ENCODE results near the gene ABCC8. TPM values are rescaled to one million over a fixed set of nuclear protein-coding genes. Genes with fewer than 3 reads are reported as not detected.

ABCC8 gene
- polyA plus RNA-seq, 1 of the 3 experiments (the other 2 are of a cell fraction) = 1.1 TPM

DNA sequence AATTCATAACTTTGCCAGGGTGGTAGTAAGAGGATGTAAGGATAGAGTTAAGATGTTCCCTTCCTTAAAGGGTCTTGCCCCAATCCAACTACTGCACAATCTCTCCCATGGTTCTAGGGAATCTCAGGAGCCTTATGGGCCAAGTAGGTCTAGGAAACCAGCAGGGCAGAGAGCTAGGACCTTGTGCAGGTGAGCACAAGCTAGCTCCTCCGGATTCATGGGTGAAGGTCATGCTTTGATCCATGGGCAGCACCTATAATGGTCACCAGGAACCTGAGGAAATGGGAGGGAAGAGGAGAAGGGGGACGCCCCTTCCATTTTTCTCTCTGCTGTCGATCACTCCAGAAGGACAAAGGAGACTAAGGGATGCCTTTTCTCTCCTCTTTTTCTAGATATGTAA, 105.0 kb downstream of the ABCC8 start:
- WGBS (ENCODE audit: low lambda C conversion rate) = 42% methylated on average over 3 of the region's 3 CpGs
- Histone ChIP-seq H3K36me3 (replicated peaks in 1 of 2; ENCODE audit: control insufficient read depth in 1 of 2, insufficient read depth in 2 of 2, low read length in 1 of 2) (peaks cover 20 to 30% of the 10 kb centered on the region in 2 experiments), H3K9me3 (peaks cover 11% of the 10 kb centered on the region), H3K79me2 (ENCODE audit: insufficient read depth) (no peaks in the 10 kb centered on the region), H2AFZ (ENCODE audit: low read depth) (no peak overlapping the region), H3F3A (replicated peaks; ENCODE audit: insufficient read depth) (no peaks in the 10 kb centered on the region), H3K4me1 (ENCODE audit: control insufficient read depth in 1 of 2, insufficient read depth in 2 of 2, low read depth in 1 of 2, low read length in 1 of 2) (no peaks in the 10 kb centered on the region), H4K20me1 (ENCODE audit: insufficient read depth) (no peaks in the 10 kb centered on the region), H3K4me3 (ENCODE audit: low read depth in 2 of 2, low read length in 1 of 2) (no peak overlapping the region), H3K4me2 (no peak overlapping the region), H3K9me2 (no peaks in the 10 kb centered on the region), H3K27ac (ENCODE audit: low read depth in 2 of 2, low read length in 1 of 2) (no peak overlapping the region), H3K27me3 (ENCODE audit: insufficient read depth) (no peaks in the 10 kb centered on the region), H3K9ac (no peak overlapping the region)
- TF ChIP-seq, protein P1, sequence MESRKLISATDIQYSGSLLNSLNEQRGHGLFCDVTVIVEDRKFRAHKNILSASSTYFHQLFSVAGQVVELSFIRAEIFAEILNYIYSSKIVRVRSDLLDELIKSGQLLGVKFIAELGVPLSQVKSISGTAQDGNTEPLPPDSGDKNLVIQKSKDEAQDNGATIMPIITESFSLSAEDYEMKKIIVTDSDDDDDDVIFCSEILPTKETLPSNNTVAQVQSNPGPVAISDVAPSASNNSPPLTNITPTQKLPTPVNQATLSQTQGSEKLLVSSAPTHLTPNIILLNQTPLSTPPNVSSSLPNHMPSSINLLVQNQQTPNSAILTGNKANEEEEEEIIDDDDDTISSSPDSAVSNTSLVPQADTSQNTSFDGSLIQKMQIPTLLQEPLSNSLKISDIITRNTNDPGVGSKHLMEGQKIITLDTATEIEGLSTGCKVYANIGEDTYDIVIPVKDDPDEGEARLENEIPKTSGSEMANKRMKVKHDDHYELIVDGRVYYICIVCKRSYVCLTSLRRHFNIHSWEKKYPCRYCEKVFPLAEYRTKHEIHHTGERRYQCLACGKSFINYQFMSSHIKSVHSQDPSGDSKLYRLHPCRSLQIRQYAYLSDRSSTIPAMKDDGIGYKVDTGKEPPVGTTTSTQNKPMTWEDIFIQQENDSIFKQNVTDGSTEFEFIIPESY (IDR thresholded peaks at IDR 0.05; ENCODE audit: borderline replicate concordance, low read depth) = no peak
- no peak for TF ChIP-seq EP300 (IDR thresholded peaks at IDR 0.05; ENCODE audit: borderline replicate concordance in 1 of 2, low read depth in 1 of 2, low read length in 1 of 2)
- TF ChIP-seq, protein P2, sequence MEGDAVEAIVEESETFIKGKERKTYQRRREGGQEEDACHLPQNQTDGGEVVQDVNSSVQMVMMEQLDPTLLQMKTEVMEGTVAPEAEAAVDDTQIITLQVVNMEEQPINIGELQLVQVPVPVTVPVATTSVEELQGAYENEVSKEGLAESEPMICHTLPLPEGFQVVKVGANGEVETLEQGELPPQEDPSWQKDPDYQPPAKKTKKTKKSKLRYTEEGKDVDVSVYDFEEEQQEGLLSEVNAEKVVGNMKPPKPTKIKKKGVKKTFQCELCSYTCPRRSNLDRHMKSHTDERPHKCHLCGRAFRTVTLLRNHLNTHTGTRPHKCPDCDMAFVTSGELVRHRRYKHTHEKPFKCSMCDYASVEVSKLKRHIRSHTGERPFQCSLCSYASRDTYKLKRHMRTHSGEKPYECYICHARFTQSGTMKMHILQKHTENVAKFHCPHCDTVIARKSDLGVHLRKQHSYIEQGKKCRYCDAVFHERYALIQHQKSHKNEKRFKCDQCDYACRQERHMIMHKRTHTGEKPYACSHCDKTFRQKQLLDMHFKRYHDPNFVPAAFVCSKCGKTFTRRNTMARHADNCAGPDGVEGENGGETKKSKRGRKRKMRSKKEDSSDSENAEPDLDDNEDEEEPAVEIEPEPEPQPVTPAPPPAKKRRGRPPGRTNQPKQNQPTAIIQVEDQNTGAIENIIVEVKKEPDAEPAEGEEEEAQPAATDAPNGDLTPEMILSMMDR (IDR thresholded peaks at IDR 0.05) = no peak
- TF ChIP-seq RAD21 (IDR thresholded peaks at IDR 0.05; ENCODE audit: low read length) = no peak
- TF ChIP-seq RXRA (IDR thresholded peaks at IDR 0.05; ENCODE audit: borderline replicate concordance, low read depth) = no peak
- no peak for TF ChIP-seq NRF1 (IDR thresholded peaks at IDR 0.05; ENCODE audit: low read depth, low read length)
- no peak for TF ChIP-seq TAF1 (IDR thresholded peaks at IDR 0.05; ENCODE audit: borderline replicate concordance, low read depth, low read length)
- TF ChIP-seq, protein P3, sequence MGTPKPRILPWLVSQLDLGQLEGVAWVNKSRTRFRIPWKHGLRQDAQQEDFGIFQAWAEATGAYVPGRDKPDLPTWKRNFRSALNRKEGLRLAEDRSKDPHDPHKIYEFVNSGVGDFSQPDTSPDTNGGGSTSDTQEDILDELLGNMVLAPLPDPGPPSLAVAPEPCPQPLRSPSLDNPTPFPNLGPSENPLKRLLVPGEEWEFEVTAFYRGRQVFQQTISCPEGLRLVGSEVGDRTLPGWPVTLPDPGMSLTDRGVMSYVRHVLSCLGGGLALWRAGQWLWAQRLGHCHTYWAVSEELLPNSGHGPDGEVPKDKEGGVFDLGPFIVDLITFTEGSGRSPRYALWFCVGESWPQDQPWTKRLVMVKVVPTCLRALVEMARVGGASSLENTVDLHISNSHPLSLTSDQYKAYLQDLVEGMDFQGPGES (IDR thresholded peaks at IDR 0.05; ENCODE audit: low read depth, low read length) = no peak
- no peak for TF ChIP-seq NFIC (IDR thresholded peaks at IDR 0.05; ENCODE audit: borderline replicate concordance)
- TF ChIP-seq, protein P4, sequence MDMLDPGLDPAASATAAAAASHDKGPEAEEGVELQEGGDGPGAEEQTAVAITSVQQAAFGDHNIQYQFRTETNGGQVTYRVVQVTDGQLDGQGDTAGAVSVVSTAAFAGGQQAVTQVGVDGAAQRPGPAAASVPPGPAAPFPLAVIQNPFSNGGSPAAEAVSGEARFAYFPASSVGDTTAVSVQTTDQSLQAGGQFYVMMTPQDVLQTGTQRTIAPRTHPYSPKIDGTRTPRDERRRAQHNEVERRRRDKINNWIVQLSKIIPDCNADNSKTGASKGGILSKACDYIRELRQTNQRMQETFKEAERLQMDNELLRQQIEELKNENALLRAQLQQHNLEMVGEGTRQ (IDR thresholded peaks at IDR 0.05; ENCODE audit: borderline replicate concordance, low read depth, low read length) = no peak
- TF ChIP-seq TCF12 (IDR thresholded peaks at IDR 0.05) = no peak
- no peak for TF ChIP-seq SMC3 (IDR thresholded peaks at IDR 0.05; ENCODE audit: low read depth, low read length)
- no peak for TF ChIP-seq FOXJ3 (CRISPR knock-in tag; IDR thresholded peaks at IDR 0.05)
- no peak for TF ChIP-seq POLR2AphosphoS5 (IDR thresholded peaks at IDR 0.05; ENCODE audit: low read depth, low read length)
- no peak for TF ChIP-seq FOXM1 (IDR thresholded peaks at IDR 0.05; ENCODE audit: low read depth)
- TF ChIP-seq EZH2phosphoT487 (IDR thresholded peaks at IDR 0.05; ENCODE audit: borderline replicate concordance, low read depth) = no peak
- no peak for TF ChIP-seq MXI1 (IDR thresholded peaks at IDR 0.05; ENCODE audit: low read depth, low read length)
- TF ChIP-seq JUND (IDR thresholded peaks at IDR 0.05) = no peak
- CTCF ChIA-PET = interaction anchor here (2.1 kb wide), 1 partner anchor 12 kb away, joined by 9 read pairs; no protein-coding TSS in a partner anchor
- no peak for DNase-seq
- POLR2A ChIA-PET = no interaction called here

Measured in SK-N-SH (cell line).